GM18867 (cell line): ENCODE results near the gene FMNL2.
A peak's percentile ranks its signal among the peaks of the same experiment; 100 is the strongest.

ENCODE experiments used
- ATAC-seq: cut with Tn5 transposase; IDR thresholded peaks from one replicate; pipeline ENCODE4 v1.9.1; 2021; ENCODE audit warnings: mild to moderate bottlenecking, moderate library complexity; ENCODE audit not compliant: unreplicated experiment

Gene FMNL2

GRCh38 chr2:152630466-152630865, 295.5 kb downstream of the FMNL2 start:
- ATAC-seq: no peak

GRCh38 chr2:152632736-152633135, 297.8 kb downstream of the FMNL2 start:
- no peak for ATAC-seq

GRCh38 chr2:152635635-152636298, 300.8 kb downstream of the FMNL2 start:
- ATAC-seq: peak; percentile 70

GRCh38 chr2:152637251-152637650, 302.3 kb downstream of the FMNL2 start:
- ATAC-seq: no peak

- ATAC-seq: no peak
Observed at GRCh38 chr2:152638056-152638455, 303.1 kb downstream of the FMNL2 start.

GRCh38 chr2:152638590-152638989, 303.6 kb downstream of the FMNL2 start:
- ATAC-seq: no peak

GRCh38 chr2:152644189-152644873, 309.4 kb downstream of the FMNL2 start:
- ATAC-seq: no peak

GRCh38 chr2:152646264-152646663, 311.3 kb downstream of the FMNL2 start:
- no peak for ATAC-seq

- no peak for ATAC-seq
Observed at GRCh38 chr2:152646775-152647174, 311.8 kb downstream of the FMNL2 start.

- no peak for ATAC-seq
Observed at GRCh38 chr2:152647552-152647951, 312.6 kb downstream of the FMNL2 start.

GRCh38 chr2:152648336-152648735, 313.4 kb downstream of the FMNL2 start:
- ATAC-seq: no peak

GRCh38 chr2:152649997-152650396, 315.0 kb downstream of the FMNL2 start:
- ATAC-seq: no peak

GRCh38 chr2:152650768-152651371, 315.9 kb downstream of the FMNL2 start:
- no peak for ATAC-seq

GRCh38 chr2:152651834-152652233, 316.9 kb downstream of the FMNL2 start:
- no peak for ATAC-seq

GRCh38 chr2:152655880-152656279, 320.9 kb downstream of the FMNL2 start:
- ATAC-seq: no peak

- no peak for ATAC-seq
Observed at GRCh38 chr2:152657043-152657442, 322.1 kb downstream of the FMNL2 start.

- no peak for ATAC-seq
Observed at GRCh38 chr2:152658221-152658620, 323.2 kb downstream of the FMNL2 start.

GRCh38 chr2:152661076-152661475, 326.1 kb downstream of the FMNL2 start:
- ATAC-seq: no peak

- no peak for ATAC-seq
Observed at GRCh38 chr2:152664725-152665124, 329.8 kb downstream of the FMNL2 start.

- ATAC-seq: no peak
Observed at GRCh38 chr2:152674334-152674733, 339.4 kb downstream of the FMNL2 start.

- ATAC-seq: no peak
Observed at GRCh38 chr2:152676461-152676860, 341.5 kb downstream of the FMNL2 start.

GRCh38 chr2:152678808-152679207, 343.8 kb downstream of the FMNL2 start:
- ATAC-seq: no peak
